Measurements from ENCODE around the gene SLC38A3.

Gene SLC38A3

DNA sequence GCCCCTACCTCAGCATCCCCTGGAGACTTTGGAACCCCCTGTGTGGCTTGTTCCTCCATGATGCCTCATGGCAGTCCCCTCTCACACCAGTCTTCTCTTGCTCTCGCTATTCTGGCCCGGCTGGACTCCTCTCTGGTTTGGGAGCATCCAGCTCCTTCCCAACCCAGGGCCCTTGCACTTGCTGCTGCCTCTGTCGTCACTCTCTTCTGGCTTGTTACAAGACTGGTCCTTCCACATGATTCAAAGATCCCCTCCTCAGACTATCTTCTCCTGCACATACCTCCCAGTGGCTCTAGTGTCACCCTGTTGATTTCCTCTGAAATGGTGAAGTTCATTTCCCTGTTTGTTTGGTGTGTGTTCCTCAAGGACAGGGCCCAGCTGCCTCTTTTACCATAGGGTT, 24.4 kb downstream of the SLC38A3 start:
- DNase-seq (ENCODE audit: low spot score) = no peak
- TF ChIP-seq, protein P1, sequence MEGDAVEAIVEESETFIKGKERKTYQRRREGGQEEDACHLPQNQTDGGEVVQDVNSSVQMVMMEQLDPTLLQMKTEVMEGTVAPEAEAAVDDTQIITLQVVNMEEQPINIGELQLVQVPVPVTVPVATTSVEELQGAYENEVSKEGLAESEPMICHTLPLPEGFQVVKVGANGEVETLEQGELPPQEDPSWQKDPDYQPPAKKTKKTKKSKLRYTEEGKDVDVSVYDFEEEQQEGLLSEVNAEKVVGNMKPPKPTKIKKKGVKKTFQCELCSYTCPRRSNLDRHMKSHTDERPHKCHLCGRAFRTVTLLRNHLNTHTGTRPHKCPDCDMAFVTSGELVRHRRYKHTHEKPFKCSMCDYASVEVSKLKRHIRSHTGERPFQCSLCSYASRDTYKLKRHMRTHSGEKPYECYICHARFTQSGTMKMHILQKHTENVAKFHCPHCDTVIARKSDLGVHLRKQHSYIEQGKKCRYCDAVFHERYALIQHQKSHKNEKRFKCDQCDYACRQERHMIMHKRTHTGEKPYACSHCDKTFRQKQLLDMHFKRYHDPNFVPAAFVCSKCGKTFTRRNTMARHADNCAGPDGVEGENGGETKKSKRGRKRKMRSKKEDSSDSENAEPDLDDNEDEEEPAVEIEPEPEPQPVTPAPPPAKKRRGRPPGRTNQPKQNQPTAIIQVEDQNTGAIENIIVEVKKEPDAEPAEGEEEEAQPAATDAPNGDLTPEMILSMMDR (IDR thresholded peaks at IDR 0.05; ENCODE audit: extremely low read depth, missing control alignments) = no peak

DNA sequence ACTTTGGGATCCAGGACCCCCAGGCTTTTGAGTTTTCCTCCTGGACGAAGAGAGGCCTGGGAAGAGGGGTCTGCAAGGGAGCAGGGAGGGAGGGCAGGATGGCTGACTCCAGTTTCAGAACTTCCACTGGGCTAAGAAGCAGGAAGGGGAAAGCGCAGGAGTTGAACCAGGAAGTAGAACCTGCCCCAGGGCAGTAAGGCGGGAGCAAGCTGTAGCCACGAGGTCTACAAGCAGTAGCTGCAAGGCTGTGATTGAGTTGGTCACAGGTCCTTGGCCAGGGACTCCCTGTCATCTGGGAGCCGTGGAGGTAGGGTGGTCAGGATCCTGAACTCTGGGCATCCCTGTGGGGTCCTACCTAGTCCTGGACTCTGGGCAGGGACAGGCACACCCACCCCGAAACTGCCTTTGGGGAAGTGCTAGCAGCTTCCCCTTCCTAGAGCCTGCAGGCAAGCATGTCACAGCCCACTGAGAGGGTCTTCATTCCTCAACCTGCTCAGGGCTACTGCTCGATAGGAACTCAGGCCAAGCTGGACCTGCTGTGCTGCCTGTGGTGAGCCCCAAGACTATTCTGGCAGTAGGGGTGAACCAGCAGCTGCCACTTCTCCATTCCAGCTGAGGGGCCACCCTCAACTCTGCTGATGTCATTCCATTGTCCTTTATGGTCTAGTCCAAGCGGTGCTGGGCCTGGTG, 25.2 kb downstream of the SLC38A3 start:
- TF ChIP-seq, protein P1 (IDR thresholded peaks at IDR 0.05; ENCODE audit: extremely low read depth, missing control alignments) = no peak
- no peak for DNase-seq (ENCODE audit: low spot score)

DNA sequence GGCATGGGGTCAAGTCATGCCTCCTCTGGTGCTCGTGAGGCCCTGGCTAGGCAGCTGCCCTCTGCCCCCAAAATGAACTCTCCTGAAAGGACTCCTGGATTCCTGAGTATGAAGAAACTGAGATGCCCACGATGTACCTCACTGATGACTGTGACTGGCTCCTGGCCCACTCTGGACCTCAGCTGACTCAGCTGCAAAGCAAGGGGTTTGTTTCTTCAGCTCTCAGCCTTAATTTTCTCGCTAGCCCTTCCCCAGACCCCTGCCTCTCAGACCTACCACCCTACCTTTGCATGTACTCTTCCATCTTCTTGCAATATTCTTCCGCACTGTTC, 25.7 kb downstream of the SLC38A3 start:
- TF ChIP-seq, protein P1 (IDR thresholded peaks at IDR 0.05; ENCODE audit: extremely low read depth, missing control alignments) = no peak
- DNase-seq (ENCODE audit: low spot score) = no peak

DNA sequence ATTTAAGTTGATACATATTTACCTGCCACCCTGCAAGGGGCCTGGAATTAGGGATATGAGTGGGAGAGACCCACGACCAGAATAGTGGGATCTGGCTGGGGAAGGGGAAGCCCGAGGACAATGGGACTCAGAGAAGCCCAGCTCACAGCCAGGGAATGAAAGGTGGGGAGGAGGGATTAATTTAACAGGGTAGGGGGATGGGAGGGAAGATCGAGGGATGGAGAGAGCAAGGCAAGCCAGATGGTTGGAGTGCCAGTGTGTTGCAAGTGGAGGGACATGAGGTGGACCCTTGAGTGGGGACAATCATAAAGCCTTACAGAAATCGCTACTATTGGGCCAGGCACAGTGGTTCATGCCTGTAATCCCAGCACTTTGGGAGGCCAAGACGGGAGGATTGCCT, 26.5 kb downstream of the SLC38A3 start:
- no peak for DNase-seq (ENCODE audit: low spot score)
- TF ChIP-seq, protein P1 (IDR thresholded peaks at IDR 0.05; ENCODE audit: extremely low read depth, missing control alignments) = no peak

DNA sequence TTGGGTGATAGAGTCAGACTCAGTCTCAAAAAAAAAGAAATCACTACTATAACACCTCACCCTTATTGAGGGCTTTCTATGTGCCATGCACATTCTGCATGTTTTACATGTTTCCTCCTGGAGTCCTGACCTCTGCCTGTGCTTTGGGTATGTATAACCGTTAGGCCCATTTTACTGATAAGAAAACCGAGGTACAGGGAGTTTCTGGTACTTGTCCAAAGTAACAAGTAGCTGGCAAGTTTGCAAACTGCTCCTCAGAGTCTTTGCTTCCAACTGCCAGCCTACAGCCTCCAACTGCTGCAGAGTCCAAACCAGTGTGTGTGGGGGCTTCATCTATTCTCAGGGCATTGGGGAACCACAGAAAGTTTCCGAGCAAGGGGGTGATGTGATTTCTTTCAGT, 27.2 kb downstream of the SLC38A3 start:
- TF ChIP-seq, protein P1 (IDR thresholded peaks at IDR 0.05; ENCODE audit: extremely low read depth, missing control alignments) = no peak
- no peak for DNase-seq (ENCODE audit: low spot score)

DNA sequence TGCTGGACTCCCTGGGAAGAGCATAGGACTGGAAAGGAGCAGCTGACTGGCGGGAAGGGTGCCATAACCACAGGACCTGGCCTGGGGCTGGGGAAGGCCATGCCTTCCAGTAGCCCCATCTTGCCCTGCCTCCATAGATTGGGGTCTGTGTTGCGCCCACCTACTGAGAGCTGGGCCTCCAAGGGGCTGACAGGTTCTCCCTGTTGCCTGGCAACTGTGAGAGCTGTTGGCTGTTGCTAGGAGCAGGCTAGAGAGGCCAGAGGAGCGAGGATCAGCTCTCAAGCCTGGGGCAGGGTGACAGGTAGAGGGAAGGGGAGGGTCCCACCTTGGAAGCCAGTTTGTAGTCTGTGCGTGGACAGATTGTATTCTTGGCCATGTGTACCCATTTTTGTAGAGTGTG, 28.1 kb downstream of the SLC38A3 start:
- no peak for DNase-seq (ENCODE audit: low spot score)
- TF ChIP-seq, protein P1 (IDR thresholded peaks at IDR 0.05; ENCODE audit: extremely low read depth, missing control alignments) = no peak

DNA sequence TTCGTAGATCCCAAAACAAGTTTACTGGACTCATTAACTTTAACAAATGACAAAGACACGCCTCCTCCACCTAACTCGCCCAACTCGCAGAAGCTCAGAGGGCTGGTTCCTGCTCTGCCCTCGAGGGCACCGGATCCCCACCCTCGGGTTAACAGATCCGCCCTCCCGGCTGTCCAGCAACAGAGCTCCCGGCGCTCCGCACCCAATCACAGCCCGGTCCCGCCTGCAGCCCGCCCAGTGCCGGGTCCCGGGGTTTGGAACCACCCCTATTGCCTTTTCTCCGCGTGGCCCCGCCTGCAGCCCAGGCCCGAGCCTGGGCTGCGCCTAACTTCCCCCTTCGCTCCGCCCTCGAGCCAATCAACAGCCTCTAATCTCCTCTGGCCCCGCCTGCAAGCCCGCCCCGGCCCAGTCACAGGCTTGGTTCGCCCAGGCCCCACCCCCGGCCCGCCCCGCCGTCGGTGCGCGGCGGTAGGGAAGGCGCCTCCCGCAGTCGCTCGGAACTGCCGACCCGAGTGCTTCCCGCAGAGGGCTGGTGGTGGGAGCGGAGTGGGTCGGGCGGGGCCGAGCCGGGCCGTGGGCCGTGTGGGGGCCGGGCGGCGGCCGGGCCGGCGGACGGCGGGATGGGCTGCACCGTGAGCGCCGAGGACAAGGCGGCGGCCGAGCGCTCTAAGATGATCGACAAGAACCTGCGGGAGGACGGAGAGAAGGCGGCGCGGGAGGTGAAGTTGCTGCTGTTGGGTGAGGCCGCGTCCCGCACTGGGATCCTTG, 30.8 kb downstream of the SLC38A3 start, which contains the start of gene GNAI2:
Gene GNAI2 (plus strand): TSS at position 489 of the 768 bp plus-strand sequence. CDS start 132 bp downstream, at position 621.
- TF ChIP-seq, protein P1 (IDR thresholded peaks at IDR 0.05; ENCODE audit: extremely low read depth, missing control alignments) = no peak
- DNase-seq (ENCODE audit: low spot score) = peak; percentile 99

Measured in GM20000 (cell line).